MM.1S (cell line): ENCODE measurements around the gene HS2ST1.

Source experiments
- DNase-seq: peaks from one replicate; pipeline ENCODE4 v3.0.0-alpha.2; 2015
- H2AFZ ChIP-seq: fragments of 300-600 bp; sonication (generic); 2 replicates; pipeline ENCODE4 v1.6.0; 2016; ENCODE audit warnings: antibody characterized with exemption, low read length
- H3F3A ChIP-seq: fragments of 300-600 bp; sonication (generic); 2 replicates; pipeline ENCODE4 v1.6.1; 2016; ENCODE audit warnings: mild to moderate bottlenecking, antibody characterized with exemption, low read length, moderate library complexity, mixed read lengths; ENCODE audit not compliant: insufficient read depth
- H3K27ac ChIP-seq: fragments of 300-600 bp; sonication (generic); 2 replicates; pipeline ENCODE4 v1.5.1; 2016; ENCODE audit warnings: mild to moderate bottlenecking, low read length
- H3K27me3 ChIP-seq: fragments of 300-600 bp; sonication (generic); replicated peaks from 2 replicates; pipeline ENCODE4 v1.6.0; 2016; ENCODE audit warnings: low read length; ENCODE audit not compliant: insufficient read depth
- H3K36me3 ChIP-seq: fragments of 300-600 bp; sonication (generic); replicated peaks from 2 replicates; pipeline ENCODE4 v1.6.1; 2016; ENCODE audit warnings: mild to moderate bottlenecking, low read length, mixed read lengths; ENCODE audit not compliant: insufficient read depth
- H3K4me1 ChIP-seq: fragments of 300-600 bp; sonication (generic); 2 replicates; pipeline ENCODE4 v1.6.1; 2016; ENCODE audit warnings: low read length, mixed read lengths
- H3K4me2 ChIP-seq: fragments of 300-600 bp; sonication (generic); 2 replicates; pipeline ENCODE4 v1.6.0; 2016; ENCODE audit warnings: low read depth, low read length
- H3K4me3 ChIP-seq: fragments of 300-600 bp; sonication (generic); 2 replicates; pipeline ENCODE4 v1.5.1; 2016; ENCODE audit warnings: low read length, mixed read lengths
- H3K79me2 ChIP-seq: fragments of 300-600 bp; sonication (generic); 2 replicates; pipeline ENCODE4 v1.6.1; 2016; ENCODE audit warnings: mixed run types, low read length, mixed read lengths
- H3K9ac ChIP-seq: fragments of 300-600 bp; sonication (generic); 2 replicates; pipeline ENCODE4 v1.6.1; 2016; ENCODE audit warnings: low read length, mixed read lengths
- H3K9me2 ChIP-seq: fragments of 300-600 bp; sonication (generic); replicated peaks from 2 replicates; pipeline ENCODE4 v1.6.1; 2016; ENCODE audit warnings: mild to moderate bottlenecking, low read length, mixed read lengths; ENCODE audit not compliant: insufficient read depth
- H3K9me3 ChIP-seq: fragments of 300-600 bp; sonication (generic); replicated peaks from 2 replicates; pipeline ENCODE4 v1.6.1; 2016; ENCODE audit warnings: mild to moderate bottlenecking, low read length, mixed read lengths; ENCODE audit not compliant: insufficient read depth
- H4K20me1 ChIP-seq: fragments of 300-600 bp; sonication (generic); 2 replicates; pipeline ENCODE4 v1.6.1; 2016; ENCODE audit warnings: mild to moderate bottlenecking, low read length, moderate library complexity, mixed read lengths; ENCODE audit not compliant: insufficient read depth
- EZH2 ChIP-seq: fragments of 300-600 bp; sonication (generic); optimal IDR thresholded peaks from 2 replicates; pipeline ENCODE3; 2017; ENCODE audit warnings: low read depth, mild to moderate bottlenecking, antibody characterized with exemption, low read length, mixed read lengths
- EZH2phosphoT487 ChIP-seq: fragments of 300-600 bp; sonication (generic); IDR thresholded peaks from 2 replicates; pipeline ENCODE4 v1.6.1; 2018; ENCODE audit warnings: antibody characterized with exemption, low read length
- TF ChIP-seq, protein P1 (sequence below): fragments of 300-600 bp; sonication (generic); IDR thresholded peaks from 2 replicates; pipeline ENCODE4 v1.5.1; 2016; ENCODE audit warnings: antibody characterized with exemption, low read length, mixed read lengths

Gene HS2ST1

GRCh38 chr1:87132284-87132870, 217.9 kb downstream of the HS2ST1 start:
- Histone ChIP-seq H2AFZ (peak overlapping the region; percentile 75), H3K79me2 (no peaks in the 10 kb centered on the region), H3K27ac (no peak overlapping the region), H3K4me2 (peak overlapping the region; percentile 73), H3K9ac (peak overlapping the region; percentile 59; the same call in 1 of the 2 replicates), H4K20me1 (no peaks in the 10 kb centered on the region), H3K9me3 (no peaks in the 10 kb centered on the region), H3K4me3 (peak overlapping the region; percentile 66), H3K27me3 (no peaks in the 10 kb centered on the region), H3F3A (no peaks in the 10 kb centered on the region), H3K4me1 (0 out of 2 replicates have a peak, but pooled peaks cover 4% of the 10 kb centered on the region), H3K36me3 (no peaks in the 10 kb centered on the region), H3K9me2 (no peaks in the 10 kb centered on the region)
- TF ChIP-seq EZH2phosphoT487: no peak
- TF ChIP-seq, protein P1, sequence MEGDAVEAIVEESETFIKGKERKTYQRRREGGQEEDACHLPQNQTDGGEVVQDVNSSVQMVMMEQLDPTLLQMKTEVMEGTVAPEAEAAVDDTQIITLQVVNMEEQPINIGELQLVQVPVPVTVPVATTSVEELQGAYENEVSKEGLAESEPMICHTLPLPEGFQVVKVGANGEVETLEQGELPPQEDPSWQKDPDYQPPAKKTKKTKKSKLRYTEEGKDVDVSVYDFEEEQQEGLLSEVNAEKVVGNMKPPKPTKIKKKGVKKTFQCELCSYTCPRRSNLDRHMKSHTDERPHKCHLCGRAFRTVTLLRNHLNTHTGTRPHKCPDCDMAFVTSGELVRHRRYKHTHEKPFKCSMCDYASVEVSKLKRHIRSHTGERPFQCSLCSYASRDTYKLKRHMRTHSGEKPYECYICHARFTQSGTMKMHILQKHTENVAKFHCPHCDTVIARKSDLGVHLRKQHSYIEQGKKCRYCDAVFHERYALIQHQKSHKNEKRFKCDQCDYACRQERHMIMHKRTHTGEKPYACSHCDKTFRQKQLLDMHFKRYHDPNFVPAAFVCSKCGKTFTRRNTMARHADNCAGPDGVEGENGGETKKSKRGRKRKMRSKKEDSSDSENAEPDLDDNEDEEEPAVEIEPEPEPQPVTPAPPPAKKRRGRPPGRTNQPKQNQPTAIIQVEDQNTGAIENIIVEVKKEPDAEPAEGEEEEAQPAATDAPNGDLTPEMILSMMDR: no peak
- no peak for TF ChIP-seq EZH2
- no peak for DNase-seq

DNA sequence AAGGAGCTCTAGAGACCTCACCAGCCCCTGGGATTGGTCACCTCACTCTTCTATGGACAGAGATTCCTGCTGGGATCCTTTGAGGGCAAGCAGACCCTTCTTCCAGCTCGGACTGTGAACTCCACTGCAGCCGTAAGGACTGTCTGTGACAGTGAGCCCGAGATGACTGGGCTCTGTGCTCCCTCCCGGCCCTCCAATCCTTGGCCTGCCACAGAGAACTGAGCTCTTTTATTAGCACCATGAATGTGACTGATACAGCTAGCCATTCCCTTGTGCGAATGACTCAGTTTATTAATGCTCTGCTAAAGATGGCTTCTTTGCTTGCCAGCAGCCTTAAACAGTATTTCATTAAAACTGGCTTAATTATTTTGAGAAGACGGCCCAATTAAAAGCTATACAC, 219.6 kb downstream of the HS2ST1 start:
- no peak overlapping the region for H3K9ac ChIP-seq
- H3K36me3 ChIP-seq: no peaks in the 10 kb centered on the region
- H2AFZ ChIP-seq: no peak overlapping the region
- no peaks in the 10 kb centered on the region for H3K79me2 ChIP-seq
- H3K9me2 ChIP-seq: no peaks in the 10 kb centered on the region
- DNase-seq: no peak
- TF ChIP-seq, protein P1: no peak
- 0 out of 2 replicates have a peak, but pooled peaks cover 2% of the 10 kb centered on the region for H3K4me1 ChIP-seq
- no peak overlapping the region for H3K4me2 ChIP-seq
- no peaks in the 10 kb centered on the region for H3K27me3 ChIP-seq
- H3F3A ChIP-seq: no peaks in the 10 kb centered on the region
- no peak overlapping the region for H3K27ac ChIP-seq
- no peak overlapping the region for H3K4me3 ChIP-seq
- no peaks in the 10 kb centered on the region for H4K20me1 ChIP-seq
- H3K9me3 ChIP-seq: no peaks in the 10 kb centered on the region

DNA sequence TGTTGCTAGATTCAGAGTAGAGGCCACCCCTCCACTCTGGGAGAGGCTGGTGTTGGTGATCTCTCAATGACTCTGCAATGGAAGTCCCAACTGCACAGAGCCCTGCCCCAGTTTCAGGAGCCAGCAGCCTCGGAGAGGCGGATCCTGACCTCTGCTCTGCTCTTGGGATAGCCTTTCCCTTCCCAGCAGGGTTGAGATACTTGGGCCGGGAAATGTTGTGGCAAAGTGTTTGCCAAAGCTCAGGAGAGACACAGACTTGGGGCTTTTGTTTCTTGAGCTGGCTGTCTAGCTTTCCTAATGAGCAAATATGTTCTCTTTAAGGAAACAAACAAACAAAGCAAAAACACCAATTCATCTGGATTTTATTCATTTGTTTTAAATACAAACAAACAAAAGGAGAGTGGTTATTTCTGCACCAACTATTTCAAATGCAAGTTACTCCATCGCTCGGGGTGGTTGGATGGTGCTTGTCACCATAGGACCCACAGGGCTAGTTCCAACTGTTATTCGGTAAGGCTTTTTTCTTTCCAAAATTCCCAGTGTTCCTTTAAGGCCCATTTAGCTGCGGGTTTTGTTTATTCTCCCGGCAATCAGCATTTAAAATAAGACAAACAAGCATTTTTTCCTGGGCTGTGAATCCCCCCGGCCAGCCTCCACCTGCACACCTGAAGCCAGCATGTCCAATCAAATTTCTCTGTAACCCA, 220.3 kb downstream of the HS2ST1 start:
- Histone ChIP-seq H3K36me3 (no peaks in the 10 kb centered on the region), H2AFZ (no peak overlapping the region), H3K4me1 (no peaks in the 10 kb centered on the region), H3K27ac (no peak overlapping the region), H3K4me3 (no peak overlapping the region), H3K9ac (no peak overlapping the region), H3K9me3 (no peaks in the 10 kb centered on the region), H3K27me3 (no peaks in the 10 kb centered on the region), H4K20me1 (no peaks in the 10 kb centered on the region), H3F3A (no peaks in the 10 kb centered on the region), H3K4me2 (no peak overlapping the region), H3K79me2 (no peaks in the 10 kb centered on the region), H3K9me2 (no peaks in the 10 kb centered on the region)
- DNase-seq: no peak
- no peak for TF ChIP-seq EZH2
- TF ChIP-seq EZH2phosphoT487: no peak
- TF ChIP-seq, protein P1: no peak
